Esophagus muscularis mucosa (tissue), 4 donors: ENCODE results near the gene STRADA. TPM values are rescaled to one million over a fixed set of nuclear protein-coding genes. Genes with fewer than 3 reads are reported as not detected.

Experiments
- DNase-seq: peaks from one replicate; pipeline ENCODE4 v3.0.0-alpha.2; 2017; ENCODE audit errors: extremely low spot score
- H3K27ac ChIP-seq, 4 donors: fragments of 200-600 bp; sonication (generic); replicated peaks in 1 of 4; 1 replicate in 3 of 4; 2 replicates in 1 of 4; pipeline ENCODE4 v1.5.1; 2016 to 2019; ENCODE audit warnings: mild to moderate bottlenecking in 1 of 4
- H3K27me3 ChIP-seq, 4 donors: fragments of 200-600 bp; sonication (generic); one replicate each; pipeline versions ENCODE4 v1.5.1 to v1.6.0; 2016 to 2019
- H3K36me3 ChIP-seq, 4 donors: fragments of 200-600 bp; sonication (generic); one replicate each; pipeline ENCODE4 v1.5.1; 2016 to 2019
- H3K4me1 ChIP-seq, 4 donors: fragments of 200-600 bp; sonication (generic); one replicate each; pipeline ENCODE4 v1.5.1; 2016 to 2019
- H3K4me3 ChIP-seq, 4 donors: fragments of 200-600 bp; sonication (generic); 1 replicate in 2 of 4; 2 replicates in 2 of 4; pipeline ENCODE4 v1.5.1; 2016 to 2019; ENCODE audit warnings: mild to moderate bottlenecking in 4 of 4, moderate library complexity in 1 of 4
- H3K9me3 ChIP-seq, 4 donors: fragments of 200-600 bp; sonication (generic); 1 replicate in 3 of 4; 2 replicates in 1 of 4; pipeline ENCODE4 v1.5.1; 2016 to 2019
- CTCF ChIP-seq, 3 experiments: fragments of 200-600 bp in 2 of 3; fragments of 450-650 bp in 1 of 3; sonication (generic) in 2 of 3; IDR thresholded peaks; one replicate each; pipeline ENCODE4 v1.5.1; 2017 to 2019; ENCODE audit warnings: antibody characterized with exemption in 3 of 3, mild to moderate bottlenecking in 2 of 3, moderate library complexity in 1 of 3
- EP300 ChIP-seq: sonication (generic); formaldehyde crosslinking; IDR thresholded peaks from one replicate; pipeline ENCODE4 v1.6.1; 2017; ENCODE audit warnings: antibody characterized with exemption
- POLR2A ChIP-seq: fragments of 450-650 bp; IDR thresholded peaks from one replicate; pipeline ENCODE4 v1.6.1; 2017; ENCODE audit warnings: antibody characterized with exemption, moderate library complexity, mild to moderate bottlenecking, low read depth
- POLR2AphosphoS5 ChIP-seq, 2 donors: sonication (generic); formaldehyde crosslinking; IDR thresholded peaks; one replicate each; pipeline ENCODE4 v1.6.1; 2017; ENCODE audit warnings: antibody characterized with exemption in 2 of 2
- WGBS: methylation state at CpG from one replicate; pipeline ENCODE4 v1.1.5; 2018; 5-methylcytosine and 5-hydroxymethylcytosine counted together
- intact Hi-C: fragments of 100-400 bp; cut with DNase I; formaldehyde crosslinking; loops from one replicate; pipeline ENCODE4 v1.15.1; 2023
- total RNA-seq, 4 donors: library from RNA; depleted of rRNA; stranded (reverse); fragments of >200 nt; gene quantifications; one replicate each; pipeline versions ENCODE4 v1.1.0 to v1.2.1, GENCODE V29; 2016

Gene STRADA
- total RNA-seq, 4 donors from 2014 or later, result 18.2 to 20.5 (median 20.1) TPM

- Histone ChIP-seq H3K27ac (no peak overlapping the region), H3K27me3 (no peaks in the 10 kb centered on the region), H3K36me3 (peaks cover 7 to 39% (median 22%) of the 10 kb centered on the region in 4 donors), H3K4me3 (no peak overlapping the region), H3K4me1 (peaks cover 22 to 46% (median 34%) of the 10 kb centered on the region in 4 donors), H3K9me3 (no peaks in the 10 kb centered on the region)
- no peak for TF ChIP-seq POLR2AphosphoS5 (IDR thresholded peaks at IDR 0.05)
- intact Hi-C loops, result no loop called here
- WGBS, result 88% methylated on average over 7 of the region's 7 CpGs
- DNase-seq, result no peak
Measured at GRCh38 chr17:63768433-63768832, 26.8 kb upstream of the STRADA start.

- TF ChIP-seq EP300, result no peak
- no peak for TF ChIP-seq POLR2AphosphoS5 (IDR thresholded peaks at IDR 0.05)
- no peak for TF ChIP-seq CTCF (IDR thresholded peaks at IDR 0.05)
- no peak for TF ChIP-seq POLR2A
- no peak for DNase-seq
- no peaks in the 10 kb centered on the region for H3K27me3 ChIP-seq
- H3K27ac ChIP-seq, result no peak overlapping the region
- intact Hi-C loops, result no loop called here
- no peak overlapping the region for H3K4me3 ChIP-seq
- H3K36me3 ChIP-seq, result peaks cover 21 to 55% (median 37%) of the 10 kb centered on the region in 4 donors
- H3K9me3 ChIP-seq, result no peaks in the 10 kb centered on the region
- H3K4me1 ChIP-seq, result peaks cover 13 to 35% (median 23%) of the 10 kb centered on the region in 4 donors
Measured at GRCh38 chr17:63766754-63767153, 25.2 kb upstream of the STRADA start.

- no peak for DNase-seq
- peaks cover 6 to 15% (median 10%) of the 10 kb centered on the region in 4 donors for H3K4me1 ChIP-seq
- no peak overlapping the region for H3K4me3 ChIP-seq
- H3K36me3 ChIP-seq, result peaks cover 31 to 76% (median 54%) of the 10 kb centered on the region in 4 donors
- 70% methylated on average over 4 of the region's 4 CpGs for WGBS
- no peaks in the 10 kb centered on the region for H3K9me3 ChIP-seq
- TF ChIP-seq POLR2AphosphoS5 (IDR thresholded peaks at IDR 0.05), result no peak
- TF ChIP-seq CTCF (IDR thresholded peaks at IDR 0.05), result no peak
- TF ChIP-seq POLR2A, result no peak
- no peak for TF ChIP-seq EP300
- intact Hi-C loops, result no loop called here
- H3K27ac ChIP-seq, result no peak overlapping the region
- H3K27me3 ChIP-seq, result no peaks in the 10 kb centered on the region
Measured at GRCh38 chr17:63764716-63765115, 23.1 kb upstream of the STRADA start.

GRCh38 chr17:63762161-63763078 lies 20.8 kb upstream of the STRADA start:
- no peak for TF ChIP-seq CTCF (IDR thresholded peaks at IDR 0.05)
- TF ChIP-seq POLR2A, result no peak
- no peak for TF ChIP-seq POLR2AphosphoS5 (IDR thresholded peaks at IDR 0.05)
- TF ChIP-seq EP300, result no peak
- DNase-seq, result no peak
- peaks cover 31 to 81% (median 64%) of the 10 kb centered on the region in 4 donors for H3K36me3 ChIP-seq
- no peaks in the 10 kb centered on the region for H3K27me3 ChIP-seq
- 87% methylated on average over 5 of the region's 5 CpGs for WGBS
- intact Hi-C loops, result no loop called here
- no peaks in the 10 kb centered on the region for H3K9me3 ChIP-seq
- H3K4me3 ChIP-seq, result no peak overlapping the region
- H3K27ac ChIP-seq, result no peak overlapping the region
- peaks cover 0 to 8% (median 0%) of the 10 kb centered on the region in 4 donors for H3K4me1 ChIP-seq

- Histone ChIP-seq H3K4me3 (no peak overlapping the region), H3K27ac (no peak overlapping the region), H3K36me3 (peaks cover 39 to 96% (median 77%) of the 10 kb centered on the region in 4 donors), H3K4me1 (peaks cover 0 to 8% (median 0%) of the 10 kb centered on the region in 4 donors), H3K9me3 (no peaks in the 10 kb centered on the region), H3K27me3 (no peaks in the 10 kb centered on the region)
- TF ChIP-seq POLR2AphosphoS5 (IDR thresholded peaks at IDR 0.05), result no peak
- no peak for TF ChIP-seq POLR2A
- TF ChIP-seq CTCF (IDR thresholded peaks at IDR 0.05), result no peak
- TF ChIP-seq EP300, result no peak
- intact Hi-C loops, result no loop called here
- 84% methylated on average over 10 of the region's 10 CpGs for WGBS
- DNase-seq, result no peak
Measured at GRCh38 chr17:63760771-63761539, 19.4 kb upstream of the STRADA start.
